Pancreas (tissue), 10 donors: ENCODE results near the gene DROSHA. TPM values are rescaled to one million over a fixed set of nuclear protein-coding genes. Genes with fewer than 3 reads are reported as not detected.
"Not testable (repeated sequence)": the region's sequence is repeated elsewhere in the genome, so short reads cannot be mapped to it uniquely, and the experiment has no call there.

Source experiments
- ATAC-seq, 4 donors: fragments of 200-7000 bp; cut with Tn5 transposase; one replicate each; pipeline versions ENCODE4 v1.8.0 to v1.9.1; 2020; ENCODE audit warnings: mild to moderate bottlenecking in 4 of 4, moderate library complexity in 4 of 4
- DNase-seq, 6 donors: peaks; one replicate each; pipeline ENCODE4 v3.0.0-alpha.2; 2020
- FAIRE-seq: peaks from 2 replicates; lab custom pipeline; 2012; peaks lifted over from hg19 to GRCh38; lab: Jason Lieb, UNC
- H3K27ac ChIP-seq, 4 donors: fragments of 200-600 bp; sonication (generic); 1 replicate in 3 of 4; 2 replicates in 1 of 4; pipeline versions ENCODE4 v1.5.0 to v1.8.0; 2020
- H3K27me3 ChIP-seq, 4 donors: fragments of 200-600 bp; one replicate each; pipeline ENCODE4 v1.8.0; 2021
- H3K36me3 ChIP-seq, 3 donors: fragments of 200-600 bp; sonication (generic) in 1 of 3; one replicate each; pipeline versions ENCODE4 v1.5.0 to v1.8.0; 2020 to 2021
- H3K4me1 ChIP-seq, 3 donors: fragments of 200-600 bp; one replicate each; pipeline ENCODE4 v1.8.0; 2021
- H3K4me3 ChIP-seq, 4 donors: fragments of 200-600 bp; sonication (generic) in 2 of 4; one replicate each; pipeline versions ENCODE4 v1.5.0 to v1.8.0; 2020 to 2021
- H3K9me3 ChIP-seq, 4 donors: fragments of 200-600 bp; one replicate each; pipeline ENCODE4 v1.8.0; 2021
- CTCF ChIP-seq, 4 donors: fragments of 200-600 bp; sonication (generic) in 3 of 4; IDR thresholded peaks; one replicate each; pipeline versions ENCODE4 v1.5.0 to v1.8.0; 2021; ENCODE audit warnings: antibody characterized with exemption in 4 of 4
- WGBS, 2 donors: extraction: QIAGEN DNeasy Blood & Tissue Kit; methylation state at CpG; one replicate each; pipeline ENCODE4 v1.1.7; 2013; 5-methylcytosine and 5-hydroxymethylcytosine counted together
- intact Hi-C, 3 donors: fragments of 100-400 bp; cut with DNase I; formaldehyde crosslinking; loops; one replicate each; pipeline versions ENCODE4 v1.11.1 to v1.14.2; 2022
- polyA plus RNA-seq, 2 donors: library from polyadenylated mRNA; stranded (reverse); fragments of 200-250 nt; gene quantifications; one replicate each; pipeline ENCODE4 v1.2.3, GENCODE V29; 2013
- total RNA-seq, 6 donors: library from RNA; stranded (reverse); fragmentation: NEBNext Ultra II Directional in 4 of 6; extraction: Animal tissue kit (Norgen Biotek cat#: 25700) in 4 of 6; gene quantifications; one replicate each; pipeline versions ENCODE4 v1.2.1 to v1.2.4, GENCODE V29; 2021 to 2023
- donor health status: healthy with polysubstance abuse.
- donor health status: DM: no; HTN: no; CAD: no; lungs with moderate emphysema.
- donor health status: DM: no; HTN: no; CAD: no.
- donor health status: control.
- donor health status: control.
- donor health status: Bipolar disorder and iron deficiency.
- donor health status: DM: yes; HTN: yes; CAD: no.
- donor health status: DM: no; HTN: no; CAD: no.
- donor health status: DM: no; HTN: no; CAD: no.
- donor health status: DM: yes; HTN: yes; CAD: no.

The DROSHA gene
- total and polyA plus RNA-seq, 8 donors: 19.0 to 79.0 (median 28.0) TPM

GRCh38 chr5:31396611-31397295 lies 135.1 kb downstream of the DROSHA start:
- Histone ChIP-seq H3K4me3 (no peak overlapping the region), H3K4me1 (no peaks in the 10 kb centered on the region), H3K9me3 (no peaks in the 10 kb centered on the region), H3K27ac (no peak overlapping the region), H3K27me3 (no peaks in the 10 kb centered on the region), H3K36me3 (peaks cover 0 to 9% (median 0%) of the 10 kb centered on the region in 3 donors)
- FAIRE-seq (no peak), ATAC-seq (no peak), DNase-seq (no peak)
- intact Hi-C loops: no loop called here
- 73 to 80% methylated on average over 12 of the region's 12 CpGs for WGBS, 2 donors
- no peak for TF ChIP-seq CTCF (IDR thresholded peaks at IDR 0.05)

GRCh38 chr5:31395450-31396045 lies 136.3 kb downstream of the DROSHA start:
- DNase-seq, H3K9me3 ChIP-seq, H3K27ac ChIP-seq, H3K27me3 ChIP-seq, H3K4me1 ChIP-seq, FAIRE-seq, intact Hi-C loops, H3K36me3 ChIP-seq, ATAC-seq, H3K4me3 ChIP-seq: not testable (repeated sequence)
- WGBS, 2 donors: 80 to 88% methylated on average over 14 of the region's 14 CpGs

GRCh38 chr5:31393126-31393525 lies 138.8 kb downstream of the DROSHA start:
- 82 to 92% methylated on average over 6 of the region's 6 CpGs for WGBS, 2 donors
- Histone ChIP-seq H3K4me1 (no peaks in the 10 kb centered on the region), H3K36me3 (no peaks in the 10 kb centered on the region), H3K27ac (no peak overlapping the region), H3K9me3 (no peaks in the 10 kb centered on the region), H3K27me3 (no peaks in the 10 kb centered on the region), H3K4me3 (no peak overlapping the region)
- no peak for ATAC-seq
- no peak for TF ChIP-seq CTCF (IDR thresholded peaks at IDR 0.05)
- intact Hi-C loops: no loop called here
- no peak for DNase-seq
- FAIRE-seq: no peak

GRCh38 chr5:31392061-31392460 lies 139.8 kb downstream of the DROSHA start:
- 83 to 91% methylated on average over 3 of the region's 3 CpGs for WGBS, 2 donors
- no peak overlapping the region for H3K27ac ChIP-seq
- H3K9me3 ChIP-seq: no peaks in the 10 kb centered on the region
- no peak for FAIRE-seq
- no peak overlapping the region for H3K4me3 ChIP-seq
- no peak for DNase-seq
- H3K36me3 ChIP-seq: no peaks in the 10 kb centered on the region
- no peak for ATAC-seq
- TF ChIP-seq CTCF (IDR thresholded peaks at IDR 0.05): no peak
- H3K27me3 ChIP-seq: no peaks in the 10 kb centered on the region
- intact Hi-C loops: no loop called here
- H3K4me1 ChIP-seq: no peaks in the 10 kb centered on the region

- WGBS, 2 donors: 72 to 81% methylated on average over 5 of the region's 5 CpGs
- no peak overlapping the region for H3K4me3 ChIP-seq
- no peak for FAIRE-seq
- H3K36me3 ChIP-seq: no peaks in the 10 kb centered on the region
- TF ChIP-seq CTCF (IDR thresholded peaks at IDR 0.05): no peak
- H3K4me1 ChIP-seq: no peaks in the 10 kb centered on the region
- no peak overlapping the region for H3K27ac ChIP-seq
- intact Hi-C loops: no loop called here
- no peaks in the 10 kb centered on the region for H3K27me3 ChIP-seq
- no peak for DNase-seq
- ATAC-seq: no peak
- no peaks in the 10 kb centered on the region for H3K9me3 ChIP-seq
Measured at GRCh38 chr5:31390256-31390655, 141.6 kb downstream of the DROSHA start.
